GM12874 (cell line): ENCODE results near the gene CNTRL.

Source experiments
- CTCF ChIP-seq: IDR thresholded peaks from 2 replicates; pipeline ENCODE4 v1.5.1; 2011; ENCODE audit warnings: low read depth, mild to moderate bottlenecking, control low read depth, low read length, moderate library complexity; ENCODE audit not compliant: insufficient read depth

The CNTRL gene

GRCh38 chr9:121059998-121060636 is 14.6 kb upstream of the CNTRL start:
- peak; percentile 62 for TF ChIP-seq CTCF

GRCh38 chr9:121066850-121067249 is 7.9 kb upstream of the CNTRL start:
- no peak for TF ChIP-seq CTCF

- no peak for TF ChIP-seq CTCF
These were observed 7.1 kb upstream of the CNTRL start for GRCh38 chr9:121067640-121068039.

DNA sequence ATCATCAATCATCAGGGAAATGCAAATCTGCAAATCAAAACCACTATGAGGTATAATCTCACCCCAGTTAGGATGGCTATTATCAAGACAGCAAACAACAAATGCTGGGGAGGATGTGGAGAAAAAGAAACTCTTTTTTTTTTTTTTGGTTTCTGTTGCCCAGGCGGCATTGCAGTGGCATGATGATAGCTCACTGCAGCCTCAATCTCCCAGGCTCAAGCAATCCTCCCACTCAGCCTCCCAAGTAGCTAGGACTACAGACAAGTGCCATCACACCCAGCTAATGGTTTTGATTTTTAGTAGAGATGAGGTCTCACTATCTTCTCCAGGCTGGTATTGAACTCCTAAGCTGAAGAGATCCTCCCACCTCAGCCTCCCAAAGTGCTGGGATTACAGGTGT is 5.4 kb upstream of the CNTRL start:
- TF ChIP-seq CTCF, result no peak

DNA sequence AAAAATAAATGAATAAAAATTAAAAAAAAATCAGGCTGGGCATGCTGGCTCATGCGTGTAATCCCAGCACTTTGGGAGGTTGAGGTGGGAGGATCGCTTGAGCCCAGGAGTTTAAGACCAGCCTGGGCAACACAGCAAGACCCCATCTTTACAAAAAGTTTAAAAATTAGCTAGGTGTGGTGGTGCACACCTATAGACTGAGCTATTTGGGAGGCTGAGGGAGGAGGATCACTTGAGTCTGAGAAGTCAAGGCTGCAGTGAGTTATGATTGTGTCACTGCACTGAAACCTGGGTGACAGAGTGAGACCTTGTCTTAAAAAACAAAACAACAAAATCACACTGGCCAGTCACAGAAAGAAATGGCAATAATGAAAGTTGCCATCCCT is 3.4 kb upstream of the CNTRL start:
- no peak for TF ChIP-seq CTCF

GRCh38 chr9:121071756-121072421 is 2.9 kb upstream of the CNTRL start:
- TF ChIP-seq CTCF, result no peak

DNA sequence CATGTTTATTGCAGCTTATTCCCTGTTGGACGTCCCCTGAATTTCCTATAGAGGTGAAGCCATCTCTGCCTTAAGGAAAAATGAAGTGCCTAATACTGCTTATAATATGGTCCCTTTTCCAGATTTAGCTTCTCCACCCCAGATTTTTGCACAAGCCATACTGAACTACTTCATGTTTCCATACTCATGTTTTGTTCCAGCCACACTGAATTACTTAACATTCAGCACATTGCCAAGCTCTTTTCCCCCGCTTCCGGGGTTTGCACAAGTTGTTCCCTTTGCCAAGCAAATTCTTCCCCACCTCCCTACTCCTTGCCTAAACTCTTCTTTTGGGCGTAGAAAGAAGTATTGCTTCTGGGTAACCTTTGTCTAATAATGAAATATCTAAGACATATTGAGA is 1.7 kb upstream of the CNTRL start:
- no peak for TF ChIP-seq CTCF
